NCI-H2171 (cell line): ENCODE measurements around the gene ADAMTSL2.

Experiments used
- DNase-seq: peaks from one replicate; lab custom pipeline; 2025; lab: John Stamatoyannopoulos, UW

Gene ADAMTSL2

GRCh38 chr9:133534346-133535291 lies at the start of gene ADAMTSL2:
ADAMTSL2 (plus strand) TSS chr9:133534704; CDS start chr9:133536713, 2,009 bp downstream.
- peak; percentile 96 for DNase-seq

GRCh38 chr9:133485531-133486260 lies 48.8 kb upstream of the ADAMTSL2 start:
- no peak for DNase-seq

GRCh38 chr9:133487331-133487725 lies 47.2 kb upstream of the ADAMTSL2 start:
- no peak for DNase-seq

GRCh38 chr9:133488686-133489252 lies 45.7 kb upstream of the ADAMTSL2 start:
- DNase-seq: no peak

- DNase-seq: no peak
Measured at GRCh38 chr9:133489253-133490190, 45.0 kb upstream of the ADAMTSL2 start.

- DNase-seq: no peak
Measured at GRCh38 chr9:133490201-133490681, 44.3 kb upstream of the ADAMTSL2 start.

GRCh38 chr9:133490865-133491655 lies 43.4 kb upstream of the ADAMTSL2 start:
- DNase-seq: no peak

GRCh38 chr9:133491656-133491925 lies 42.9 kb upstream of the ADAMTSL2 start:
- no peak for DNase-seq

- peak; percentile 32 for DNase-seq
Measured at GRCh38 chr9:133492061-133493021, 42.2 kb upstream of the ADAMTSL2 start.

- no peak for DNase-seq
Measured at GRCh38 chr9:133493428-133493827, 41.1 kb upstream of the ADAMTSL2 start.

GRCh38 chr9:133493845-133494540 lies 40.5 kb upstream of the ADAMTSL2 start:
- DNase-seq: no peak

GRCh38 chr9:133494636-133495326 lies 39.7 kb upstream of the ADAMTSL2 start:
- DNase-seq: no peak

GRCh38 chr9:133495327-133496293 lies 38.9 kb upstream of the ADAMTSL2 start:
- no peak for DNase-seq

- no peak for DNase-seq
Measured at GRCh38 chr9:133496861-133497842, 37.4 kb upstream of the ADAMTSL2 start.

- DNase-seq: no peak
Measured at GRCh38 chr9:133499132-133499891, 35.2 kb upstream of the ADAMTSL2 start.
